Measurements from ENCODE around the gene FAM50A.
"Not testable (repeated sequence)": the region's sequence is repeated elsewhere in the genome, so short reads cannot be mapped to it uniquely, and the experiment has no call there.

The FAM50A gene

DNA sequence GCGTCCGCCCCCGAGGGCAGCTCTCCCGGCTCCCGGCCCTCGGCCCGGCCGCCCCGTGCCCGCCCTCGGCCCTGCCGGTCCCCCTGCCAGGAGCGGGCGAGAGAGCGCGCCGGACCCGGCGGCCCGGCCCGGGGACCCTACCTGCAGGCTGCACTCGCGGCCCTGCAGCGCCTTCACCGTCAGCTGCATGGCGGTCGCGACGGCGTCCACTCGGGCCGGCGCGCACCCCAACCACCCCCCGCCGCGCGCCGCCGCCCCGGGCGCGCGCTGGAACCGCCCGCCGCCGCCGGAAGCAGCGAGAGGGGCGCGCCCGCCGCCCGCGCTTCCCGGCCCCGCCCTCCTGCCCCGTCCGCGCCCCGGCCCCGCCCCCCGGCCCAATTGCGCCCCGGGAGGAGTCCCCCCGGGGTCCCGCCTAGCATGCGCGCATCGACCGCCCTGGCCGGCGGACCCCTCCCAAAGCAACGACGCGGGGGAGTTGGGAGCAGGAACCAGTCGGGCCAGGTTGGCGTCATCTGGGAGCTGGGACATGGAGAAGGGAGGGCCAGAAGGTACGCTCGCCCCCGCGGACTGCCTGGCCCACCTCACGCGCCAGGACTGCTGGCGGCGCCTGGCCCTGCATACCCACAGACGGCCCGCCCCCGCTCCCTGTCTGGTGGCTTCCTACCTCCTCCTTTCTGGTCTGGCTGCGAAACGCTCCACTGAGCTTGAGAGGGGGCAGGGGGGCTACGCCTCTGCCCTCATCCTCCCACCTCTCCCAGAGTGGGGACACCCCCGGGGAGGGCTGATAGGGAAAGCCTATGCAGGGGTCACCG lies 42.7 kb downstream of the FAM50A start, which contains the start of gene UBL4A:
Gene UBL4A (minus strand): TSS at position 220 of the 812 bp plus-strand sequence. CDS start 31 bp downstream, at position 189.
- H3K4me1 Mint-ChIP-seq = peaks cover 24% of the 10 kb centered on the region
- H3K27me3 Mint-ChIP-seq = no peaks in the 10 kb centered on the region
- peak within 1 kb of the TSS; percentile 65 for H3K27ac Mint-ChIP-seq
- ATAC-seq (no peak), DNase-seq (peak; percentile 64)
- H3K9me3 Mint-ChIP-seq = no peaks in the 10 kb centered on the region
- H3K36me3 Mint-ChIP-seq (ENCODE audit: low read depth) = peaks cover 4% of the 10 kb centered on the region
- peak within 1 kb of the TSS; percentile 73 for H3K4me3 Mint-ChIP-seq

DNA sequence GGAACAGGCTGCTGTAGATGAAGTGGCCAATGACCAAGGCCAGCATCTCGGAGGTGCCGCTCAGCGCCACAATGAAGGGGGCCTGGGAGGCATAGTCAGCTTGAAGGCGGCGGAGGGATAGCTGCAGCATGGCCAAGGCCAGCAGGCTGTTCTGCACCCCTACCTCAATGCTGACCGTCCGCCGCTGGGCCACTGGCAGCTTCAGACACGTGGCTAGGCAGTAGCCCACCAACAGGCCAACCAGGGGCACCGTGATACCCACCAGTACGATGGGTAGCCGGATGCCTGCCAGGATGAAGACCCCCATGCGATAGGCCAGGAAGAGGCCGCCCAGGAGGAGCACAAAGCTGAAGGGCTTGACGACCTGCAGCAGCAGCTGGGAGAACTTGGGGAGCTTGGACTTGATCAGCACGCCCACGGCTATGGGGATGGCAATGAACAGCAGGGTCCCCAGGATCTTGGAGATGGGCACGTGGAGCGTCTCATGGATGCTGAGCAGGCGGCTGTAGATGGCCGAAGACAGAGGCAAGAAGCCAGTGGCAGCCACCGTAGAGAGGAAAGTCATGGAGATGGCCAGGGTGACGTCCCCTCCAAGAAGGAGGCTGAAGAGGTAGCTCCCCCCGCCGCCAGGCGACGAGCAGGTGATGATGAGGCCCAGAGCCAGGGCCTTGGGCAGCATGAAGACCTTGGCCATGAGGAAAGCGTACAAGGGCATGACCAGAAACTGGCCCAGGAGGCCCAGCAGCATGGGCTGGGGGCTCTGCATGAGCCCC lies 43.8 kb downstream of the FAM50A start:
- Mint-ChIP-seq H3K36me3 (ENCODE audit: low read depth) (peaks cover 4% of the 10 kb centered on the region), H3K27ac (no peak overlapping the region), H3K27me3 (no peaks in the 10 kb centered on the region), H3K4me1 (peaks cover 24% of the 10 kb centered on the region), H3K4me3 (peak overlapping the region; percentile 70), H3K9me3 (no peaks in the 10 kb centered on the region)
- DNase-seq = no peak
- ATAC-seq = no peak

DNA sequence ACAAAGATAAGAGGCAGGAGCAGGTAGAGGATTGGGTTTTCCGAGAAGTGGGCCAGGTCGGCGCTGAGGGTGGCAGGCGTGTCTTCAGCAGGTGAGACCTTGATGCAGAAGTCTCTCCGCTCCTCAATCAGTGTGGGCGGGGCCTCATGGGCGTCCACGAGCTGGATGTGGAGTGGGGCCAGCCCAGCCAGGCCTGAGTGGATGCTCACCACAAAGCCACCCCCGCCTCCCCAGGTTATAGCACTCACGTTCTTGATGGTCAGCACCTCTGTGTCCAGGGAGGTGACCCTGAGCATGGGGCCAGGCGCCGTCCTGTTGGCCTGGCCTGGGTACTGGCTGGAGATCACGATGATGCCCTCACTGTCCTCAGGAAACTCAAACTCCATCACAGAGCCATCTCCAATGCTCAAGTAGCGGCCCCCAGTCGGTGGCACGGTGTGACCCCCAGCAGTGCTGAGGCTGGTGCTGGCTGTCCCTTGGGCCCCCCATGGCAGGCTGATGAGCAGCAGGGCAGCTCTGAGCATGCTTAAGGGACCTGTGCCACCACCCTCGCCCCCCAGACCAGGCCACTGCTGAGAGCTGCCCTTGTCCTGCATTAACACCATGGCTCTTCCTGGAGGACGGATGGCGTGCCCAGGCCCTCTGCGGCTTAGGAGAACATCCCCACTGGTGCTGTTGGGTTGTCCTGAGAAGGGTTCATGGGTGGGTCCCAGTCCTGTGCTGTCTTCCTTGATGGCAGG lies 44.6 kb downstream of the FAM50A start:
- no peak for ATAC-seq
- Mint-ChIP-seq H3K4me1 (peaks cover 21% of the 10 kb centered on the region), H3K27me3 (no peaks in the 10 kb centered on the region), H3K4me3 (peak overlapping the region; percentile 88), H3K9me3 (no peaks in the 10 kb centered on the region), H3K27ac (no peak overlapping the region), H3K36me3 (ENCODE audit: low read depth) (peaks cover 4% of the 10 kb centered on the region)
- DNase-seq = no peak

DNA sequence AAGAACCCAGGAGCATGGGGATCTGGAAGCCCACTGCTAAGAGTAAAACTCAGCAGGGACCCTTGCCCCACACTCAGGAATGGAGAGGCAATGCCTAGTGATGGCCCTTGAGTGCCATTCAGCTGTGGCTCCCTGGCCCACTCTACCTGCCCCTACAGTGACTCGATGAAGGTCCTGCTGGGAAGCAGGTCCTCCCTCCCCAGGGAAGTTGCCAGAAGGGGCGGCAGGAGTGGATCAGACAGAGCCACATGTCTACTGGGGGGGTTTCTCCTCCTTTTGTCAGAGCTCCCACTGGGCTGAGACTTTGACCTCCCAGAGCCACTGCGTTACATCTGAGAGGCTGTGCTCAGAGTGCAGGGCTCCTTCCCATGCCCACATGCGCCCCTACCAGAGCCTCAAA lies 45.2 kb downstream of the FAM50A start:
- H3K27ac Mint-ChIP-seq = peak overlapping the region; percentile 87
- peak overlapping the region; percentile 88 for H3K4me3 Mint-ChIP-seq
- DNase-seq (no peak), ATAC-seq (no peak)
- H3K36me3 Mint-ChIP-seq (ENCODE audit: low read depth) = peaks cover 4% of the 10 kb centered on the region
- H3K27me3 Mint-ChIP-seq = no peaks in the 10 kb centered on the region
- peaks cover 16% of the 10 kb centered on the region for H3K4me1 Mint-ChIP-seq
- no peaks in the 10 kb centered on the region for H3K9me3 Mint-ChIP-seq

DNA sequence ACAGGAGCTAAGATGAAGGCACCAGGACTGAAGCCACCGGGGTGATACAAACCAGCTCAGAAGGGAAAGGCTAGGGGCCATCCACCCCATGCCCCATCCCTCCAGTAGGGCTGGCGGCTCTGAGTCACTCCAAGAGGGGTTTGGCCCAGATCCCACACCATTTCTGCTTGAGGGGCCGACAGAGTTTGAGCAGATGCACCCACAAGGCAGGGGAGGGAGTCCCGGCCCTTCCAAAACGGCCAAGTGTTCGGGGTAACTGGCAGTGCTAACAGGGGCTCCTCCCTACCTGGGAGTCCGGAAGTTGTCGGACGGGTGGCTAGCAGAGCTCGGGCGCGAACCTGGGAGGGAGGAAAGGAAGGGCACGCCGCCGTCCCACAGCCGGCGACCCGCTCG lies 46.1 kb downstream of the FAM50A start:
- ATAC-seq = peak; percentile 37

DNA sequence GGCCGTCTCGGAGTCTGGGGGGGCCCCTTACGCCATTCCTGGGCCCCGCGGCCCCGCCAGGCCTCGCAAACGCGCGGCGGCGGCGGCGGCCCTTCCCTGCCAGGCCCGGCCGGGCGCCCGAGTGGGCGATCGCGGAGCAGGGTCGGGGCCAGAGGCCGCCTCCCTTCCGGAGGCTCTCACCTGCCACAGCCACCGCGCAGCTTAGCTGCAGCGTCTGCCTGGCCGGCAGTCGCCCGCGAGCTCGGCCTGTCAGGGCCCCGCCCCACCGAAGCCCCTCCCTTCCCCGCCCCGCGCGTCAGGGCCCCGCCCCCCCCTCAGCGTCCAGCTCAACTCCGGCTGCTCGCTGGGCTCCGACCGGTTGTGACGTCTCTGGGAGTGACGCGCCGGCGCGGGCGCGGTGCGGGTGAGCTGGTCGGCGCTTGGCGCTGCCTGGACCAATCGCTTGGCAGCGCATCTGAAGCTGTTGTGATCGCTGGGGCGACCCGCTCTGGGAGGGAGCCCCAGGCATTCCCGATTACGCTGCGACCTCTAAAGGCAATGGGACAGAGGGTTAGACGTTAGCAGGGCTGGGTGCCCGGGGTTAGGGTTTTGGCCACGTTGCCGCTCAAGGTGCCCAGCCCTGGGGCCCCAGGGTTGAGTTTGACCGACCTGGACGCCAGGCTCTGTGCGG lies 46.6 kb downstream of the FAM50A start, which contains the start of gene SLC10A3:
Gene SLC10A3 (minus strand): TSS at position 216 of the 670 bp plus-strand sequence. CDS start 1,689 bp downstream, outside the sequence.
- peak within 1 kb of the TSS; percentile 88 for H3K4me3 Mint-ChIP-seq

More for the DNA sequence above, 46.1 kb downstream of the FAM50A start:
- H3K27ac Mint-ChIP-seq = peak overlapping the region; percentile 87
- peaks cover 4% of the 10 kb centered on the region for H3K36me3 Mint-ChIP-seq (ENCODE audit: low read depth)
- H3K4me3 Mint-ChIP-seq = peak overlapping the region; percentile 88
- H3K4me1 Mint-ChIP-seq = peaks cover 9% of the 10 kb centered on the region
- H3K9me3 Mint-ChIP-seq = no peaks in the 10 kb centered on the region
- peak; percentile 29 for DNase-seq
- no peaks in the 10 kb centered on the region for H3K27me3 Mint-ChIP-seq

DNA sequence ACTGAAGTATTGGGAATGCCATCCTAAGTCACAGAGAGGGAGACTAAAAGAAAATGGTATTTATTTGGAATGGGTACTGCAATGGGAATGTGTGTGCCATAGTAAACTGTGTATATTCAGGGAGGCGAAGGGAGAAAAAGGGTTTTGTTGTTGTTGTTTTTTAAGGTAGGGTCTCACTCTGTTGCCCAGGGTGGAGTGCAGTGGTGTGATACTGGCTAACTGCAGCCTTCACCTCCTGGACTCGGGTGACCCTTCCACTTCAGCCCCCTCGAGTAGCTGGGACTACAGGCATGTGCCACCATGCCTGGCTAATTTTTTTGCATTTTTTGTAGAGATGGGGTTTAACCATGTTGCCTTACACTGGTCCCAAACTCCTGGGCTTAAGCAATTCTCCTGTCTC lies 50.8 kb downstream of the FAM50A start:
- Mint-ChIP-seq H3K27me3 (no peaks in the 10 kb centered on the region), H3K4me1 (no peaks in the 10 kb centered on the region), H3K27ac (no peak overlapping the region), H3K9me3 (no peaks in the 10 kb centered on the region), H3K36me3 (ENCODE audit: low read depth) (no peaks in the 10 kb centered on the region), H3K4me3 (no peak overlapping the region)
- ATAC-seq = no peak
- no peak for DNase-seq

More for the DNA sequence above, 46.6 kb downstream of the FAM50A start, which contains the start of gene SLC10A3:
- H3K4me1 Mint-ChIP-seq = peaks cover 9% of the 10 kb centered on the region
- no peaks in the 10 kb centered on the region for H3K27me3 Mint-ChIP-seq
- peak; percentile 90 for ATAC-seq
- H3K36me3 Mint-ChIP-seq (ENCODE audit: low read depth) = peaks cover 4% of the 10 kb centered on the region
- H3K27ac Mint-ChIP-seq = peak within 1 kb of the TSS; percentile 87
- no peaks in the 10 kb centered on the region for H3K9me3 Mint-ChIP-seq
- DNase-seq = peak; percentile 87

DNA sequence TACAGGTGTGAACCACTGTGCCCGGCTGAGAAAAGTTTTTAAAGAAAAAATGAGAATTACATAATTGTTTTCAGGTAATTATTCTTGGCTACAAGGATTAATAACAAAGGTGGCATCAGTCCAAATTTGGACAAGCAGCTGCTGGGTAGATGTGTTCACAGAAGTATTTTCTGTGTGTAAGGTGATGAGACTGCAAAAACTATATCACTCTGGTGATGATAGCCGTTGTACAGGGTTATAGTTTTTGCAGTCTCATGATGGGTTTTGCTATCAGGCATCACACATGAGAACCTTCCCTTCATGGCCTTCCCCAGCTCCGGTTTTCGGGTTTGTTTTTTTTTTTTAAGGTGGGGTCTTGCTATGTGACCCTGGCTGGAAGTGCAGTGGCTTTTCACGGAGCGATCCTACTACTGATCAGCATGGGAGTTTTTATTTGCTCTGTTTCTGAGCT lies 51.6 kb downstream of the FAM50A start:
- no peak overlapping the region for H3K27ac Mint-ChIP-seq
- ATAC-seq (no peak), DNase-seq (no peak)
- H3K27me3 Mint-ChIP-seq = no peaks in the 10 kb centered on the region
- no peaks in the 10 kb centered on the region for H3K4me1 Mint-ChIP-seq
- H3K36me3 Mint-ChIP-seq (ENCODE audit: low read depth) = no peaks in the 10 kb centered on the region
- H3K9me3 Mint-ChIP-seq = no peaks in the 10 kb centered on the region
- H3K4me3 Mint-ChIP-seq = no peak overlapping the region

DNA sequence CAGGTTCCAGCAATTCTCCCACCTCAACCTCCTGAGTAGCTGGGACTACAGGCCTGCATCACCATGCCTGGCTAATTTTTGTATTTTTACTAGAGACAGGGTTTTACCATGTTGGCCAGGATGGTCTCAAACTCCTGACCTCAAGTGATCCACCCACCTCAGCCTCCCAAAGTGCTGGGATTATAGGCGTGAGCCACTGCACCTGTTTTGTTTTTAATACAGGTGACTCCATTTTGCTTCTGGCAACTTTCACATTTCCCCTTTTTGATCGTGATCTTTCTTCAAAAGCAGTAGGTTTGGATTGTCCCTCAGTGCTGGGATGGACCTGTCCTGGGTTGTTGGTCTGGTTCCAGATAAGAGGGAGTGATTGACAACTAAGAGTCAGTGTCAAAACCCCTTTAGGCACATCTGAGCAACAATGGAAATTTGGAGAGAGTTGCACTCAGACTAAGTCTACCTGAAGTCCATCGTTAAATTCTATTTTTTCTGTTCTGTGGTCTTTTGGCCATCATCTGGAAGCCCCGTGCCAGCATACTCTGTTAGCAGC lies 52.7 kb downstream of the FAM50A start:
- not testable (repeated sequence) for H3K27me3 Mint-ChIP-seq; ATAC-seq; H3K27ac Mint-ChIP-seq; H3K9me3 Mint-ChIP-seq; H3K36me3 Mint-ChIP-seq (ENCODE audit: low read depth); H3K4me1 Mint-ChIP-seq; H3K4me3 Mint-ChIP-seq; DNase-seq

Data from activated naive CD8-positive, alpha-beta T cell treated with anti-CD3 and anti-CD28 coated beads, Interleukin-2, amount 50 U/mL, for 24 hours (primary cell).